GM19468 (cell line): ENCODE results near the gene MPZL2.

Experiments used
- ATAC-seq: cut with Tn5 transposase; IDR thresholded peaks from one replicate; pipeline ENCODE4 v1.9.1; 2021; ENCODE audit warnings: mild to moderate bottlenecking, moderate library complexity, moderate number of reproducible peaks; ENCODE audit not compliant: unreplicated experiment; ENCODE audit errors: extremely low read depth

The MPZL2 gene

GRCh38 chr11:118286545-118286944 lies 22.4 kb upstream of the MPZL2 start:
- no peak for ATAC-seq

- ATAC-seq, result no peak
Measured at GRCh38 chr11:118283756-118284350, 19.8 kb upstream of the MPZL2 start.

- no peak for ATAC-seq
Measured at GRCh38 chr11:118283037-118283636, 19.0 kb upstream of the MPZL2 start.

GRCh38 chr11:118282606-118283005 lies 18.5 kb upstream of the MPZL2 start:
- no peak for ATAC-seq

- ATAC-seq, result no peak
Measured at GRCh38 chr11:118281284-118281683, 17.2 kb upstream of the MPZL2 start.

- no peak for ATAC-seq
Measured at GRCh38 chr11:118277312-118277711, 13.2 kb upstream of the MPZL2 start.

GRCh38 chr11:118276422-118276821 lies 12.3 kb upstream of the MPZL2 start:
- ATAC-seq, result no peak

GRCh38 chr11:118275176-118275575 lies 11.1 kb upstream of the MPZL2 start:
- ATAC-seq, result no peak

GRCh38 chr11:118274186-118274585 lies 10.1 kb upstream of the MPZL2 start:
- ATAC-seq, result no peak

GRCh38 chr11:118272001-118272400 lies 7.9 kb upstream of the MPZL2 start:
- no peak for ATAC-seq

- no peak for ATAC-seq
Measured at GRCh38 chr11:118267486-118267885, 3.4 kb upstream of the MPZL2 start.

- no peak for ATAC-seq
Measured at GRCh38 chr11:118265954-118266353, 1.9 kb upstream of the MPZL2 start.

GRCh38 chr11:118264569-118265465 lies 720 bp upstream of the MPZL2 start:
- ATAC-seq, result no peak

- ATAC-seq, result no peak
Measured at GRCh38 chr11:118263112-118263511, 985 bp downstream of the MPZL2 start.

- ATAC-seq, result no peak
Measured at GRCh38 chr11:118260353-118260752, 3.7 kb downstream of the MPZL2 start.

- ATAC-seq, result no peak
Measured at GRCh38 chr11:118259138-118259537, 5.0 kb downstream of the MPZL2 start.

- ATAC-seq, result no peak
Measured at GRCh38 chr11:118258410-118258809, 5.7 kb downstream of the MPZL2 start.

GRCh38 chr11:118252688-118253087 lies 11.4 kb downstream of the MPZL2 start:
- no peak for ATAC-seq

GRCh38 chr11:118251858-118252652 lies 12.0 kb downstream of the MPZL2 start, which contains the start of gene MPZL3:
MPZL3 (minus strand) TSS chr11:118252365; CDS start chr11:118252294, 71 bp downstream.
- no peak for ATAC-seq

GRCh38 chr11:118247041-118247440 lies 17.1 kb downstream of the MPZL2 start:
- ATAC-seq, result no peak
